T-helper 1 cell treated with Interleukin-12 subunit alpha and Interleukin-12 subunit beta and Interleukin-4 antibody, amounts not matched to agents 30 ng/mL and 1 ng/mL, for 36 hours (primary cell): ENCODE measurements around the gene COMT. TPM values are rescaled to one million over a fixed set of nuclear protein-coding genes. Genes with fewer than 3 reads are reported as not detected.
"Not testable (repeated sequence)": the region's sequence is repeated elsewhere in the genome, so short reads cannot be mapped to it uniquely, and the experiment has no call there.

ENCODE experiments used
- intact Hi-C: fragments of 100-400 bp; cut with micrococcal nuclease; formaldehyde crosslinking; loops from one replicate; pipeline ENCODE4 v1.15.1; 2024
- total RNA-seq: library from RNA; stranded (reverse); gene quantifications from 2 replicates; pipeline ENCODE4 v1.2.3, GENCODE V29; 2022

Gene COMT
- total RNA-seq, 1 donor from 2014 or later = 87.3 TPM

GRCh38 chr22:19907902-19908301 lies 33.7 kb upstream of the COMT start:
- intact Hi-C loops = not testable (repeated sequence)

GRCh38 chr22:19909350-19910179 lies 32.0 kb upstream of the COMT start:
- intact Hi-C loops = loop anchor here (1.0 kb wide), 2 partner anchors 18 to 153 kb away; no protein-coding TSS in a partner anchor

GRCh38 chr22:19910180-19910744 lies 31.3 kb upstream of the COMT start:
- intact Hi-C loops = loop anchor here (1.0 kb wide), 2 partner anchors 19 to 154 kb away; no protein-coding TSS in a partner anchor

- intact Hi-C loops = no loop called here
These were observed 29.9 kb upstream of the COMT start for GRCh38 chr22:19911540-19912270.

- intact Hi-C loops = no loop called here
These were observed 29.1 kb upstream of the COMT start for GRCh38 chr22:19912271-19912999.

GRCh38 chr22:19913337-19913936 lies 28.1 kb upstream of the COMT start:
- intact Hi-C loops = no loop called here

GRCh38 chr22:19914201-19914943 lies 27.2 kb upstream of the COMT start:
- intact Hi-C loops = no loop called here

- intact Hi-C loops = no loop called here
These were observed 26.2 kb upstream of the COMT start for GRCh38 chr22:19915287-19915954.

GRCh38 chr22:19916006-19916405 lies 25.6 kb upstream of the COMT start:
- intact Hi-C loops = no loop called here

GRCh38 chr22:19916941-19917340 lies 24.6 kb upstream of the COMT start:
- intact Hi-C loops = no loop called here

GRCh38 chr22:19917389-19918138 lies 24.0 kb upstream of the COMT start:
- intact Hi-C loops = no loop called here

- intact Hi-C loops = no loop called here
These were observed 23.1 kb upstream of the COMT start for GRCh38 chr22:19918332-19919106.

GRCh38 chr22:19919701-19920363 lies 21.7 kb upstream of the COMT start:
- intact Hi-C loops = no loop called here

- intact Hi-C loops = no loop called here
These were observed 20.0 kb upstream of the COMT start for GRCh38 chr22:19921544-19922081.

- intact Hi-C loops = no loop called here
These were observed 17.6 kb upstream of the COMT start for GRCh38 chr22:19923914-19924513.

GRCh38 chr22:19926028-19926427 lies 15.5 kb upstream of the COMT start:
- intact Hi-C loops = not testable (repeated sequence)

GRCh38 chr22:19927696-19928095 lies 13.9 kb upstream of the COMT start:
- intact Hi-C loops = no loop called here
